Neural crest cell (in vitro differentiated cells): ENCODE measurements around the gene PAQR5. TPM values are rescaled to one million over a fixed set of nuclear protein-coding genes. Genes with fewer than 3 reads are reported as not detected.

Experiments used
- DNase-seq: peaks from one replicate; pipeline ENCODE4 v3.0.0; 2021; ENCODE audit warnings: low read depth, mixed read lengths, low spot score
- H3K27ac Mint-ChIP-seq: one replicate; pipeline ENCODE4 v1.8.0; 2021; ENCODE audit warnings: mild to moderate bottlenecking, mixed read lengths; ENCODE audit not compliant: unreplicated experiment
- H3K27me3 Mint-ChIP-seq: 2 replicates; pipeline ENCODE4 v1.8.0; 2021; ENCODE audit warnings: low read depth, mild to moderate bottlenecking, mixed read lengths
- H3K36me3 Mint-ChIP-seq: 2 replicates; pipeline ENCODE4 v1.8.0; 2021; ENCODE audit warnings: low read depth, mild to moderate bottlenecking, mixed read lengths
- H3K4me1 Mint-ChIP-seq: 2 replicates; pipeline ENCODE4 v1.8.0; 2021; ENCODE audit warnings: mixed read lengths
- H3K4me3 Mint-ChIP-seq: one replicate; pipeline ENCODE4 v1.8.0; 2021; ENCODE audit warnings: mild to moderate bottlenecking, mixed read lengths
- H3K9me3 Mint-ChIP-seq: 2 replicates; pipeline ENCODE4 v1.8.0; 2021; ENCODE audit warnings: mixed read lengths
- total RNA-seq: library from RNA; stranded (reverse); gene quantifications from 2 replicates; pipeline ENCODE4 v1.2.1, GENCODE V29; 2021
- TF ChIP-seq, protein P1 (sequence below): fragments of 200-600 bp; sonication (generic); conservative IDR thresholded peaks from 2 replicates; pipeline ENCODE4 v1.5.0; 2021; ENCODE audit warnings: antibody characterized with exemption, mild to moderate bottlenecking

Gene PAQR5
- total RNA-seq, 1 donor from 2014 or later, result 0.21 TPM

DNA sequence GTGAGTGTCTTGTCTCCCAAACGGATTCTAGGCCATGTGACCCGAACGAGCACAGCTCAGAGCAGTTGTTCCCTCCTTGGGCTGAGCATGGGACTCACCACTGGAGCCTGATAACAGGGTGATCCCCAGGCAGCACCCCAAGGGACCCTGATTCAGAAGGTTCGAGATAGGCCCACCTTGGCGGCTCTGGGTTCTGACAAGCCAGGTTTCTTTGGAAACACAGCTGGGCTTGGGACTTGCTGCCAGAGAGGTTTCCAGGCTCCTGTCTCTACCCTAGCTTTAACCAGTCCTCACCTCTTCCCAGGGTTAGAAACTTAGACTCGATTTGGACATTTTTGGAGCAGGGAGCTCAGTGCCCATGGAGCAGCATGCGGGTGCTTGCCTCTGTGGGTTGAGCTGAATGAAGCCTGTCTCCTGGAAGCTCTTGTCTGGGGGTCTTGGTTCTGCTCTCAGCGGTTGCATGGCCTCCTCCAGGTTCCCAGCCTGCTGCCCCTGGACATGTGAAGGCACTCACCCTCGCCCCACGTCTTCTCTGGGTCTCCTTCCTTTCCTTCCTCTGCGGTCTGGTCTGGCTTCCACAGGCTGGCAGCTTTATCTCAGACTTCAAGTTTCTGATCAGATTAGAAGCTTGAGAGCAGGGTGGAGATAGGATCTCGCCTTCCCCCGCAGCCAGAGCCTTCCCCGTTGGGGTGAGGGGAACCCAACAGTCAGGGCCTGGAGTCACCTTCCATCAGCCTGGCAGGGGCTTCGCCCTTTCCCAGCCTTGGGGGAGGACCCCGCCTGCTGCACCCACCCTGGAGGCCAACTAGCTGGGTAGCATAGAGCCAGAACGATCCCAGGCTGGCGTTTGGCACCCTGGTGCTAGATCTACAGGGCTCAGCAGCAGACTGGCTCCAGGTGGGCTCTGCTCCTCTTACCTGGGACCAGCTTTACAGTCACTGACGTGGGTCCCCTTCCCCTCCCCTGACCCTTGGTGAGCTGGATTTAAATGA, 21.0 kb downstream of the PAQR5 start:
- H3K9me3 Mint-ChIP-seq, result no peaks in the 10 kb centered on the region
- H3K4me3 Mint-ChIP-seq, result no peak overlapping the region
- peaks cover 13% of the 10 kb centered on the region for H3K4me1 Mint-ChIP-seq
- H3K27me3 Mint-ChIP-seq, result no peaks in the 10 kb centered on the region
- no peak overlapping the region for H3K27ac Mint-ChIP-seq
- TF ChIP-seq, protein P1, sequence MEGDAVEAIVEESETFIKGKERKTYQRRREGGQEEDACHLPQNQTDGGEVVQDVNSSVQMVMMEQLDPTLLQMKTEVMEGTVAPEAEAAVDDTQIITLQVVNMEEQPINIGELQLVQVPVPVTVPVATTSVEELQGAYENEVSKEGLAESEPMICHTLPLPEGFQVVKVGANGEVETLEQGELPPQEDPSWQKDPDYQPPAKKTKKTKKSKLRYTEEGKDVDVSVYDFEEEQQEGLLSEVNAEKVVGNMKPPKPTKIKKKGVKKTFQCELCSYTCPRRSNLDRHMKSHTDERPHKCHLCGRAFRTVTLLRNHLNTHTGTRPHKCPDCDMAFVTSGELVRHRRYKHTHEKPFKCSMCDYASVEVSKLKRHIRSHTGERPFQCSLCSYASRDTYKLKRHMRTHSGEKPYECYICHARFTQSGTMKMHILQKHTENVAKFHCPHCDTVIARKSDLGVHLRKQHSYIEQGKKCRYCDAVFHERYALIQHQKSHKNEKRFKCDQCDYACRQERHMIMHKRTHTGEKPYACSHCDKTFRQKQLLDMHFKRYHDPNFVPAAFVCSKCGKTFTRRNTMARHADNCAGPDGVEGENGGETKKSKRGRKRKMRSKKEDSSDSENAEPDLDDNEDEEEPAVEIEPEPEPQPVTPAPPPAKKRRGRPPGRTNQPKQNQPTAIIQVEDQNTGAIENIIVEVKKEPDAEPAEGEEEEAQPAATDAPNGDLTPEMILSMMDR, result no peak
- DNase-seq, result no peak
- no peaks in the 10 kb centered on the region for H3K36me3 Mint-ChIP-seq

DNA sequence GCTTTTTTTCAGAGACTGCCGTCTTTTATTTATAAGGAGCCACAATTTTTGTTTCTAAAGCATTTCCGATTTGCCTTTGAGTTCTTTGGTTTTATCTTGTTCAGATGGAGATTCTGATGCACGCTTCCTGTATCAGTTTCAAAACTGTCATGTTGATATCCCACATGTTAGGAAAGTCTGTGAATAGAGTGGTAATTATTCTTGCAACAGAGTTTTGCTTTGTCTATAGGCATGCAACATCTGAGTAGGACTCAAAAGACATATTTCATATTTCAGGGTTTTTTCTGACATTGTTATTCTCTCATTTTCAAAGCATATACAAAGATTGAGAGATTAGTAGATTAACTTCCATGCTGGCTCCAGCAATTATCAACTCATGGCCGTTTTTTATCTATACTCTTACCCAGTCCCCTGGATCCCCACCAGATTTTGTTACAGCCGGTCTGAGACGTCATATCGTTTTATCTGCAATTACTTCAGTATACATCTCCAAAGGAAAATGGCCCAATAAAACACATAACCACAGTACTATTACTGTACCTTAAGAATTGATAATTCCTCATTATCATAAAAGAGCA, 22.4 kb downstream of the PAQR5 start:
- peaks cover 13% of the 10 kb centered on the region for H3K4me1 Mint-ChIP-seq
- no peak overlapping the region for H3K27ac Mint-ChIP-seq
- DNase-seq, result no peak
- H3K36me3 Mint-ChIP-seq, result no peaks in the 10 kb centered on the region
- H3K9me3 Mint-ChIP-seq, result no peaks in the 10 kb centered on the region
- no peak overlapping the region for H3K4me3 Mint-ChIP-seq
- no peaks in the 10 kb centered on the region for H3K27me3 Mint-ChIP-seq
- TF ChIP-seq, protein P1, result no peak

DNA sequence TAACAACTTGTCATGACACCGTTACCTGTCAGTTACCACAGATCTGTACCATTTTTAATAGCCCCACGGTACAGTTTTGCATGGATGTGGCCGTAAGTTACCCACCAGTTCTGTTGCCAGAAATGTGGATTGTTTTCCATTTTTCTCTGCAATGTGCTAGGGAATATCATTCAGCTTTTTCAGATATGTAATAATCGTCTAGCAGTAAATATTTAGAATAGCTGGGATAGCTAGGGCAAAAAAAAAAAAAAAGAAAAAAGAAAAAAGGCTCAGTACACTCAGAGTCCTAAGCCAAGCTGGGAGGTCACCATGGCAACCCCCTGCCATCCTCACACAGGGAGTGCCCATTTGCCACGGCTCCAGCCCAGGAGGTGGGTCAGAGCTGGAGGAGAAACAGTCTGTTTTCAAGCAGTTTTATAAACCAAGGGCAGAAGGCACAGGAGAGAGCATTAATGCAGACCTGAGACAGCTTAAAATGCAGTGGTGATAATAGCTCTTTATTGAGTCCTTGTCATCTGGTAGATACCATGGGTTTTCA, 25.2 kb downstream of the PAQR5 start:
- TF ChIP-seq, protein P1, result no peak
- DNase-seq, result no peak
- peaks cover 13% of the 10 kb centered on the region for H3K4me1 Mint-ChIP-seq
- H3K4me3 Mint-ChIP-seq, result no peak overlapping the region
- no peaks in the 10 kb centered on the region for H3K27me3 Mint-ChIP-seq
- no peak overlapping the region for H3K27ac Mint-ChIP-seq
- H3K9me3 Mint-ChIP-seq, result no peaks in the 10 kb centered on the region
- no peaks in the 10 kb centered on the region for H3K36me3 Mint-ChIP-seq

DNA sequence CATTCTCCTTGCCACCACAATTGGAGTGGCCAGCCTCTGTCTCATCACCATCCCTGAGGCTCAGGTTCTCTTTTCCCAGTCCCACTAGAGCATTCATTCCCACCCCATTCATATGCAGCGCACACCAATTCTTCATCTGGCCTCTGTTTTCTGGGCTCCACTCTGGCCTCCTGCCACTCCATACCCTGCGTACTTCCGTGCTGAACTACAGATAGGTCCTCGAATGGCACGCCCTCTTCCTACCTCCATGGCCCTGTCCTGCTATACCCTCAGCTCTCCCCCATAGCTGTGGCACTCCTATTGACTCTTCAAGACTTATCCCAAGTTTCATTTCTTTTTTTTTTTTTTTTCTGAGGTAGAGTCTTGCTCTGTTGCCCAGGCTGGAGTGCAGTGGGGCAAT, 25.9 kb downstream of the PAQR5 start:
- H3K9me3 Mint-ChIP-seq, result no peaks in the 10 kb centered on the region
- no peak overlapping the region for H3K4me3 Mint-ChIP-seq
- peaks cover 13% of the 10 kb centered on the region for H3K4me1 Mint-ChIP-seq
- H3K27me3 Mint-ChIP-seq, result no peaks in the 10 kb centered on the region
- no peak overlapping the region for H3K27ac Mint-ChIP-seq
- no peak for DNase-seq
- TF ChIP-seq, protein P1, result no peak
- H3K36me3 Mint-ChIP-seq, result no peaks in the 10 kb centered on the region

DNA sequence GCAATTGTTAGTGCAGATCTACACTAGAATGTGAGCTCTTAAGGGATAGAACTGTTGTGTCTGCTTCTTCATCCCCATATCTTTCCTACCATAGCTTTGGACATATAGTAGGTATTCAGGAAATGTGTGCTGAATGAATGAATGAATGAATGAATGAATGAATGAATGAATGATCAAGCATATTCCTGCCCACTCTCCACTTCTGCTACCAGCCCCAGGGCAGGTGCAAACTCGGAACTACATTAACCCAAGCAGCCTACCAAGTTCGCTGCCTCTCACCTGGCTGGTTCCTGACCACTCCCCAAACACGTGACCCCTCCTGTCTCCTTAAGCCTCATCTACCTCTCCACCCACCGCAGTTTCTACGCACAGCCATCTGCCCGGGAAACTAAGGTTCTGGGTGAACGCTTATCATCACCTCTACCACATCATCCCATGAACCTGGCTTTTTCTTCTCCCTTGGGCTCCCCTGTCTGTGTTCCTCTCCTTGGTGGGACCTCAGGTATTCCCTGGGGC, 26.8 kb downstream of the PAQR5 start:
- H3K27me3 Mint-ChIP-seq, result no peaks in the 10 kb centered on the region
- no peak overlapping the region for H3K27ac Mint-ChIP-seq
- peaks cover 13% of the 10 kb centered on the region for H3K4me1 Mint-ChIP-seq
- DNase-seq, result no peak
- H3K36me3 Mint-ChIP-seq, result no peaks in the 10 kb centered on the region
- no peak overlapping the region for H3K4me3 Mint-ChIP-seq
- H3K9me3 Mint-ChIP-seq, result no peaks in the 10 kb centered on the region
- TF ChIP-seq, protein P1, result no peak
